HepG2 (cell line): ENCODE data around the gene LGR6. TPM values are rescaled to one million over a fixed set of nuclear protein-coding genes. Genes with fewer than 3 reads are reported as not detected.

Source experiments
- ATAC-seq: fragments of 200-7000 bp; cut with Tn5 transposase; 3 replicates; pipeline ENCODE4 v1.9.1; 2020; ENCODE audit warnings: mild to moderate bottlenecking, moderate library complexity
- BruUV-seq: library from RNA; stranded (reverse); fragments of 400-500 nt; replicated peaks from 2 replicates; lab custom pipeline; 2021; lab: Mats Ljungman, UMichigan
- CTCF ChIA-PET: fragments of 300-600 bp; formaldehyde crosslinking; extraction: SDS; loops from one replicate; lab custom pipeline; 2021; ENCODE audit warnings: low total read pairs, inconsistent platforms, low intra/inter-chr PET ratio; lab: Yijun Ruan, JAX
- POLR2A ChIA-PET: fragments of 350-600 bp; sonication (Branson Sonifier 250); formaldehyde crosslinking; loops from one replicate; lab custom pipeline; 2020; ENCODE audit warnings: antibody characterized with exemption, inconsistent platforms; lab: Yijun Ruan, JAX
- DNase-seq: peaks from one replicate; pipeline ENCODE4 v3.0.0-alpha.2; 2015; ENCODE audit warnings: low spot score
- FAIRE-seq: peaks from 3 replicates; lab custom pipeline; 2011; peaks lifted over from hg19 to GRCh38; lab: Jason Lieb, UNC
- H2AFZ ChIP-seq: one replicate; pipeline ENCODE4 v1.6.1; 2011; ENCODE audit warnings: low read length, inconsistent platforms
- H3K27ac ChIP-seq: fragments of 300-600 bp; 3 replicates; pipeline ENCODE4 v1.8.0; 2011; ENCODE audit warnings: mixed run types, mild to moderate bottlenecking, mixed read lengths, low read length, inconsistent platforms; ENCODE audit not compliant: insufficient read depth; ENCODE audit errors: extremely low read length
- H3K27me3 ChIP-seq, 2 experiments: fragments of 200-600 bp in 1 of 2; 2 replicates in 1 of 2; 3 replicates in 1 of 2; pipeline versions ENCODE4 v1.6.0 to v1.8.0; 2011; ENCODE audit warnings: low read length in 2 of 2, mild to moderate bottlenecking in 2 of 2, moderate library complexity in 2 of 2, inconsistent platforms in 1 of 2; ENCODE audit not compliant: insufficient read depth in 2 of 2, control insufficient read depth in 1 of 2
- H3K36me3 ChIP-seq, 2 experiments: fragments of 200-600 bp in 1 of 2; replicated peaks in 1 of 2; 2 replicates in 1 of 2; 3 replicates in 1 of 2; pipeline versions ENCODE4 v1.5.1 to v1.8.0; 2011; ENCODE audit warnings: low read length in 2 of 2, inconsistent platforms in 1 of 2; ENCODE audit not compliant: insufficient read depth in 2 of 2, control insufficient read depth in 1 of 2
- H3K4me1 ChIP-seq: 2 replicates; pipeline ENCODE4 v1.5.1; 2012; ENCODE audit warnings: low read length, inconsistent platforms; ENCODE audit not compliant: insufficient read depth
- H3K4me2 ChIP-seq: 2 replicates; pipeline ENCODE4 v1.6.0; 2011; ENCODE audit warnings: low read depth, low read length, inconsistent platforms
- H3K4me3 ChIP-seq, 3 experiments: fragments of 200-600 bp in 1 of 3; sonication (generic), shearing (Covaris generic) in 1 of 3; replicated peaks in 1 of 3; 2 replicates each; pipeline ENCODE4 v1.5.1; 2011 to 2016; ENCODE audit warnings: low read length in 3 of 3, inconsistent platforms in 2 of 3, low read depth in 2 of 3, mild to moderate bottlenecking in 2 of 3, control low read depth in 1 of 3, mixed read lengths in 1 of 3; ENCODE audit not compliant: insufficient read depth in 1 of 3
- H3K79me2 ChIP-seq: one replicate; pipeline ENCODE4 v1.6.1; 2011; ENCODE audit warnings: low read length, inconsistent platforms; ENCODE audit not compliant: insufficient read depth
- H3K9ac ChIP-seq: 2 replicates; pipeline ENCODE4 v1.6.0; 2011; ENCODE audit warnings: mild to moderate bottlenecking, low read depth, low read length, inconsistent platforms; ENCODE audit not compliant: insufficient read depth
- H3K9me3 ChIP-seq: 2 replicates; pipeline ENCODE4 v1.5.1; 2012; ENCODE audit warnings: mild to moderate bottlenecking, low read length
- H4K20me1 ChIP-seq: 2 replicates; pipeline ENCODE4 v1.6.0; 2011; ENCODE audit warnings: inconsistent platforms, mild to moderate bottlenecking, low read length, moderate library complexity; ENCODE audit not compliant: insufficient read depth
- BORCS8-MEF2B ChIP-seq: sonication (generic); formaldehyde crosslinking; IDR thresholded peaks from 2 replicates; pipeline ENCODE4 v1.8.0; 2022; ENCODE audit warnings: mild to moderate bottlenecking, missing genetic modification reagents
- CEBPG ChIP-seq: IDR thresholded peaks from 2 replicates; pipeline ENCODE4 v1.6.1; 2016
- FOXP4 ChIP-seq: sonication (generic); formaldehyde crosslinking; IDR thresholded peaks from 2 replicates; pipeline ENCODE4 v1.4.0; 2020; ENCODE audit warnings: missing genetic modification reagents
- GATAD2A ChIP-seq: IDR thresholded peaks from 2 replicates; pipeline ENCODE4 v1.6.1; 2016
- HNRNPL ChIP-seq: fragments of 200-400 bp; formaldehyde crosslinking; IDR thresholded peaks from 2 replicates; pipeline ENCODE4 v1.6.1; 2017; ENCODE audit warnings: mild to moderate bottlenecking, low read depth, low read length
- KLF13 ChIP-seq: sonication (generic); formaldehyde crosslinking; IDR thresholded peaks from 2 replicates; pipeline ENCODE4 v1.4.0; 2020; ENCODE audit warnings: mild to moderate bottlenecking, missing genetic modification reagents
- POLR2G ChIP-seq: fragments of 200-400 bp; formaldehyde crosslinking; IDR thresholded peaks from 2 replicates; pipeline ENCODE4 v1.6.1; 2018; ENCODE audit warnings: mild to moderate bottlenecking, low read depth, low read length, moderate library complexity
- SRF ChIP-seq: IDR thresholded peaks from 2 replicates; pipeline ENCODE4 v1.6.1; 2011; ENCODE audit warnings: mild to moderate bottlenecking, low read depth, low read length, moderate library complexity
- ZEB1 ChIP-seq: IDR thresholded peaks from 2 replicates; pipeline ENCODE4 v1.6.1; 2012; ENCODE audit warnings: mild to moderate bottlenecking, low read depth, inconsistent platforms; ENCODE audit not compliant: insufficient replicate concordance
- ZFP82 ChIP-seq: sonication (generic); formaldehyde crosslinking; IDR thresholded peaks from 2 replicates; pipeline ENCODE4 v1.5.1; 2020; ENCODE audit warnings: mild to moderate bottlenecking, missing genetic modification reagents, borderline replicate concordance
- ZMAT5 ChIP-seq: sonication (generic); formaldehyde crosslinking; IDR thresholded peaks from 2 replicates; pipeline ENCODE4 v1.5.0; 2020; ENCODE audit warnings: mild to moderate bottlenecking, low read depth, missing genetic modification reagents, borderline replicate concordance
- ZNF207 ChIP-seq: fragments of 450-650 bp; IDR thresholded peaks from 2 replicates; pipeline ENCODE4 v1.6.1; 2016; ENCODE audit warnings: antibody characterized with exemption, borderline replicate concordance
- ZNF224 ChIP-seq: sonication (generic); formaldehyde crosslinking; IDR thresholded peaks from 2 replicates; pipeline ENCODE4 v1.5.0; 2020; ENCODE audit warnings: mild to moderate bottlenecking, missing genetic modification reagents
- ZNF331 ChIP-seq: sonication (generic); formaldehyde crosslinking; IDR thresholded peaks from 2 replicates; pipeline ENCODE4 v1.4.0; 2020; ENCODE audit warnings: missing genetic modification reagents
- ZNF354B ChIP-seq: sonication (generic); formaldehyde crosslinking; IDR thresholded peaks from 2 replicates; pipeline ENCODE4 v1.8.0; 2022; ENCODE audit warnings: mild to moderate bottlenecking, missing genetic modification reagents
- ZNF790 ChIP-seq: sonication (generic); formaldehyde crosslinking; IDR thresholded peaks from 2 replicates; pipeline ENCODE4 v1.8.0; 2022; ENCODE audit warnings: missing genetic modification reagents, mild to moderate bottlenecking, borderline replicate concordance
- ZNF792 ChIP-seq: IDR thresholded peaks from 2 replicates; pipeline ENCODE4 v1.6.1; 2016
- WGBS: methylation state at CpG from one replicate; pipeline ENCODE4 v1.1.6; 2017; ENCODE audit warnings: low lambda C conversion rate; 5-methylcytosine and 5-hydroxymethylcytosine counted together
- in situ Hi-C: cut with HindIII; loops from 2 replicates; pipeline ENCODE4 v1.10.0; 2017; ENCODE audit warnings: low pct_unique_long_range_greater_than_20kb; ENCODE audit not compliant: extremely low pct_ligation_motif_present
- intact Hi-C: fragments of 100-400 bp; cut with micrococcal nuclease; formaldehyde crosslinking; loops from one replicate; pipeline ENCODE4 v1.10.0; 2022; ENCODE audit not compliant: unreplicated experiment
- polyA plus RNA-seq, 8 experiments: library from polyadenylated mRNA; depleted of rRNA in 3 of 8; stranded (reverse) in 7 of 8; unstranded in 1 of 8; fragments of >200 nt; fragmentation: Illumina TruSeq in 4 of 8; extraction: Trizol in 4 of 8; gene quantifications; 2 replicates each; pipeline versions ENCODE4 v1.2.1 to v1.2.3, GENCODE V29; 2011 to 2016; ENCODE audit warnings: low read depth in 4 of 8, missing spikeins in 1 of 8, mixed read lengths in 1 of 8; ENCODE audit not compliant: insufficient read depth in 1 of 8
- total RNA-seq, 5 experiments: library from RNA; depleted of rRNA; stranded (reverse); fragments of >200 nt; fragmentation: Illumina TruSeq; extraction: Trizol; gene quantifications; 2 replicates each; pipeline ENCODE4 v1.2.3, GENCODE V29; 2016; ENCODE audit warnings: low read depth in 1 of 5
- TF ChIP-seq, protein P1 (sequence below): sonication (generic); formaldehyde crosslinking; IDR thresholded peaks from 2 replicates; pipeline ENCODE4 v1.9.0; 2022; ENCODE audit warnings: low read depth, missing genetic modification reagents

LGR6 gene
- total and polyA plus RNA-seq, 2 of the 13 experiments (the other 11 are each of a cell fraction or from before 2014, with no cell fraction given) = 0.07 TPM; not detected in 1

DNA sequence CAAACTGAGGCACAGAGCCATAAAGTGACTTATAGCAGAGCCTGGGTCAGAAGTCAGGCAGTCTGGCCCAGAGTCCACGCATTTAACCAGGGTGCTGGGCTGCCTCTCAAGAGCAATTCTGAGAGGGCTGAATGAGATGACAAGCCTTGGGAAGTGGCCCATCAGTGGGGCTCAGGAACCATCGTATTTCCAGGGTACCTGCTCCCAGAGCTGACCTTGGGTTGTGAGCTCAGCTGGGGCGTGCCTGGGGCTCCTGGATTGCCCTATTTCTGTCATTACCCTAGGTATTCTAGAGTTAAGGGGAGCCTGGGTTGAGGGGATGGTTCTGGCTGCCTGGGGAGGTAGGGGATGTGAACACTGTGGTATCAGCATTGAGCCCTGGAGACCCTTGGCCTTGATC, 49.4 kb downstream of the LGR6 start:
- no TSS peak for BruUV-seq
- Histone ChIP-seq H3K4me3 (no peak overlapping the region), H2AFZ (no peak overlapping the region), H3K9ac (no peak overlapping the region), H3K27ac (no peak overlapping the region), H3K36me3 (no peaks in the 10 kb centered on the region), H3K79me2 (no peaks in the 10 kb centered on the region), H4K20me1 (no peaks in the 10 kb centered on the region), H3K9me3 (no peaks in the 10 kb centered on the region), H3K27me3 (peaks cover 2 to 13% of the 10 kb centered on the region in 2 experiments; a peak in 2 of 5 replicates), H3K4me1 (no peaks in the 10 kb centered on the region), H3K4me2 (no peak overlapping the region)
- TF ChIP-seq ZNF224 (CRISPR knock-in tag) (no peak), HNRNPL (no peak), ZNF792 (CRISPR knock-in tag) (no peak), ZMAT5 (CRISPR knock-in tag) (no peak), ZNF790 (CRISPR knock-in tag) (no peak)
- ChIA-PET POLR2A (no interaction called here), CTCF (no interaction called here)
- WGBS = 8% methylated on average over 2 of the region's 3 CpGs
- ATAC-seq (no peak), FAIRE-seq (no peak), DNase-seq (no peak)
- in situ Hi-C loops (no loop called here), intact Hi-C loops (no loop called here)

- no peak overlapping the region for H3K9ac ChIP-seq
- TF ChIP-seq ZNF207 (no peak), CEBPG (CRISPR knock-in tag) (no peak), ZEB1 (no peak), SRF (no peak), ZNF331 (CRISPR knock-in tag) (no peak), POLR2G (no peak), BORCS8-MEF2B (CRISPR knock-in tag) (no peak), FOXP4 (no peak), GATAD2A (CRISPR knock-in tag) (no peak), ZFP82 (CRISPR knock-in tag) (no peak), KLF13 (no peak), ZNF354B (CRISPR knock-in tag) (no peak)
- TF ChIP-seq, protein P1, sequence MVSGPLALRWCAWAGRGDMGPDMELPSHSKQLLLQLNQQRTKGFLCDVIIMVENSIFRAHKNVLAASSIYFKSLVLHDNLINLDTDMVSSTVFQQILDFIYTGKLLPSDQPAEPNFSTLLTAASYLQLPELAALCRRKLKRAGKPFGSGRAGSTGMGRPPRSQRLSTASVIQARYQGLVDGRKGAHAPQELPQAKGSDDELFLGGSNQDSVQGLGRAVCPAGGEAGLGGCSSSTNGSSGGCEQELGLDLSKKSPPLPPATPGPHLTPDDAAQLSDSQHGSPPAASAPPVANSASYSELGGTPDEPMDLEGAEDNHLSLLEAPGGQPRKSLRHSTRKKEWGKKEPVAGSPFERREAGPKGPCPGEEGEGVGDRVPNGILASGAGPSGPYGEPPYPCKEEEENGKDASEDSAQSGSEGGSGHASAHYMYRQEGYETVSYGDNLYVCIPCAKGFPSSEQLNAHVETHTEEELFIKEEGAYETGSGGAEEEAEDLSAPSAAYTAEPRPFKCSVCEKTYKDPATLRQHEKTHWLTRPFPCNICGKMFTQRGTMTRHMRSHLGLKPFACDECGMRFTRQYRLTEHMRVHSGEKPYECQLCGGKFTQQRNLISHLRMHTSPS (CRISPR knock-in tag) = no peak
- peaks cover 2 to 21% of the 10 kb centered on the region in 2 experiments; a peak in 3 of 5 replicates for H3K27me3 ChIP-seq
- intact Hi-C loops = no loop called here
- H3K79me2 ChIP-seq = no peaks in the 10 kb centered on the region
- H3K27ac ChIP-seq = no peak overlapping the region
- BruUV-seq = no TSS peak
- WGBS = 27% methylated on average over 3 of the region's 9 CpGs
- in situ Hi-C loops = no loop called here
- ATAC-seq (no peak), FAIRE-seq (no peak), DNase-seq (no peak)
- H3K4me2 ChIP-seq = no peak overlapping the region
- no peaks in the 10 kb centered on the region for H3K4me1 ChIP-seq
- no peak overlapping the region for H2AFZ ChIP-seq
- no peaks in the 10 kb centered on the region for H3K9me3 ChIP-seq
- H3K4me3 ChIP-seq = no peak overlapping the region
- ChIA-PET POLR2A (no interaction called here), CTCF (no interaction called here)
- H4K20me1 ChIP-seq = no peaks in the 10 kb centered on the region
- no peaks in the 10 kb centered on the region for H3K36me3 ChIP-seq
These were observed 51.3 kb downstream of the LGR6 start for GRCh38 chr1:202244841-202245261.
